Measurements from ENCODE around the gene ZKSCAN8.

GRCh38 chr6:28200020-28200419, 58.3 kb downstream of the ZKSCAN8 start:
- TF ChIP-seq, protein P1, sequence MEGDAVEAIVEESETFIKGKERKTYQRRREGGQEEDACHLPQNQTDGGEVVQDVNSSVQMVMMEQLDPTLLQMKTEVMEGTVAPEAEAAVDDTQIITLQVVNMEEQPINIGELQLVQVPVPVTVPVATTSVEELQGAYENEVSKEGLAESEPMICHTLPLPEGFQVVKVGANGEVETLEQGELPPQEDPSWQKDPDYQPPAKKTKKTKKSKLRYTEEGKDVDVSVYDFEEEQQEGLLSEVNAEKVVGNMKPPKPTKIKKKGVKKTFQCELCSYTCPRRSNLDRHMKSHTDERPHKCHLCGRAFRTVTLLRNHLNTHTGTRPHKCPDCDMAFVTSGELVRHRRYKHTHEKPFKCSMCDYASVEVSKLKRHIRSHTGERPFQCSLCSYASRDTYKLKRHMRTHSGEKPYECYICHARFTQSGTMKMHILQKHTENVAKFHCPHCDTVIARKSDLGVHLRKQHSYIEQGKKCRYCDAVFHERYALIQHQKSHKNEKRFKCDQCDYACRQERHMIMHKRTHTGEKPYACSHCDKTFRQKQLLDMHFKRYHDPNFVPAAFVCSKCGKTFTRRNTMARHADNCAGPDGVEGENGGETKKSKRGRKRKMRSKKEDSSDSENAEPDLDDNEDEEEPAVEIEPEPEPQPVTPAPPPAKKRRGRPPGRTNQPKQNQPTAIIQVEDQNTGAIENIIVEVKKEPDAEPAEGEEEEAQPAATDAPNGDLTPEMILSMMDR (IDR thresholded peaks at IDR 0.05): no peak
- TF ChIP-seq EP300 (IDR thresholded peaks at IDR 0.05) (no peak), POLR2A (IDR thresholded peaks at IDR 0.05) (no peak)

All from tibial nerve (tissue), 4 donors.